H9 (cell line): ENCODE results near the gene EFHD2. TPM values are rescaled to one million over a fixed set of nuclear protein-coding genes. Genes with fewer than 3 reads are reported as not detected.

Experiments
- DNase-seq: peaks from one replicate; pipeline ENCODE4 v3.0.0-alpha.2; 2017
- H2AFZ ChIP-seq: one replicate; pipeline ENCODE4 v1.6.1; 2013; ENCODE audit warnings: mild to moderate bottlenecking, low read length, control low read depth, moderate library complexity
- H2AK5ac ChIP-seq: 2 replicates; pipeline ENCODE4 v1.6.1; 2013; ENCODE audit warnings: low read length, control low read depth, mixed read lengths; ENCODE audit not compliant: insufficient read length
- H2BK120ac ChIP-seq: one replicate; pipeline ENCODE4 v1.6.1; 2013; ENCODE audit warnings: low read depth, mild to moderate bottlenecking, low read length, control low read depth, inconsistent platforms; ENCODE audit not compliant: poor library complexity, severe bottlenecking
- H2BK12ac ChIP-seq: 2 replicates; pipeline ENCODE4 v1.6.1; 2013; ENCODE audit warnings: low read length, control low read depth, mixed read lengths, low read depth; ENCODE audit not compliant: insufficient read length
- H2BK15ac ChIP-seq: 2 replicates; pipeline ENCODE4 v1.6.1; 2013; ENCODE audit warnings: low read depth, low read length, control low read depth
- H2BK20ac ChIP-seq: one replicate; pipeline ENCODE4 v1.6.1; 2013; ENCODE audit warnings: low read depth, mild to moderate bottlenecking, low read length, control low read depth, inconsistent platforms; ENCODE audit not compliant: poor library complexity, severe bottlenecking
- H2BK5ac ChIP-seq: 2 replicates; pipeline ENCODE4 v1.6.1; 2013; ENCODE audit warnings: low read length, control low read depth, mixed read lengths; ENCODE audit not compliant: insufficient read length
- H3K14ac ChIP-seq: 2 replicates; pipeline ENCODE4 v1.6.1; 2013; ENCODE audit warnings: low read length, control low read depth; ENCODE audit not compliant: insufficient read depth
- H3K18ac ChIP-seq: 2 replicates; pipeline ENCODE4 v1.6.1; 2013; ENCODE audit warnings: low read depth, mild to moderate bottlenecking, mixed read lengths, low read length, control low read depth; ENCODE audit not compliant: insufficient read length
- H3K23ac ChIP-seq: 2 replicates; pipeline ENCODE4 v1.6.1; 2013; ENCODE audit warnings: low read length, control low read depth, mixed read lengths, low read depth; ENCODE audit not compliant: insufficient read length
- H3K23me2 ChIP-seq: 2 replicates; pipeline ENCODE4 v1.6.1; 2013; ENCODE audit warnings: low read depth, mild to moderate bottlenecking, mixed read lengths, low read length, control low read depth; ENCODE audit not compliant: insufficient read length, poor library complexity, severe bottlenecking
- H3K27ac ChIP-seq: 2 replicates; pipeline ENCODE4 v1.5.1; 2013; ENCODE audit warnings: low read length, control low read depth, mixed read lengths, low read depth; ENCODE audit not compliant: insufficient read length
- H3K27me3 ChIP-seq: 2 replicates; pipeline ENCODE4 v1.6.1; 2013; ENCODE audit warnings: low read length, control low read depth, inconsistent platforms; ENCODE audit not compliant: insufficient read depth
- H3K4ac ChIP-seq: 2 replicates; pipeline ENCODE4 v1.6.1; 2013; ENCODE audit warnings: low read depth, mild to moderate bottlenecking, control low read depth, inconsistent platforms, low read length, moderate library complexity
- H3K4me1 ChIP-seq: 2 replicates; pipeline ENCODE4 v1.6.1; 2013; ENCODE audit warnings: low read length, control low read depth, inconsistent platforms; ENCODE audit not compliant: insufficient read depth
- H3K4me2 ChIP-seq: 2 replicates; pipeline ENCODE4 v1.6.1; 2013; ENCODE audit warnings: low read length, control low read depth, mixed read lengths; ENCODE audit not compliant: insufficient read length, insufficient read depth
- H3K56ac ChIP-seq: 2 replicates; pipeline ENCODE4 v1.6.1; 2013; ENCODE audit warnings: low read depth, mild to moderate bottlenecking, mixed read lengths, low read length, control low read depth; ENCODE audit not compliant: insufficient read length
- H3K79me1 ChIP-seq: 2 replicates; pipeline ENCODE4 v1.6.1; 2013; ENCODE audit warnings: low read depth, mild to moderate bottlenecking, moderate library complexity, low read length, control low read depth, inconsistent platforms; ENCODE audit not compliant: insufficient read depth, poor library complexity, severe bottlenecking
- H3K79me2 ChIP-seq: 2 replicates; pipeline ENCODE4 v1.6.1; 2013; ENCODE audit warnings: low read length, control low read depth, inconsistent platforms; ENCODE audit not compliant: insufficient read depth
- H3K9ac ChIP-seq: 2 replicates; pipeline ENCODE4 v1.6.1; 2013; ENCODE audit warnings: low read length, control low read depth, mixed read lengths; ENCODE audit not compliant: insufficient read length; ENCODE audit errors: extremely low read depth
- H3K9me3 ChIP-seq: one replicate; pipeline ENCODE4 v1.6.1; 2013; ENCODE audit warnings: low read depth, low read length, inconsistent platforms; ENCODE audit not compliant: control insufficient read depth
- H3T11ph ChIP-seq: one replicate; pipeline ENCODE4 v1.6.1; 2013; ENCODE audit warnings: mild to moderate bottlenecking, low read length, control low read depth, inconsistent platforms
- H4K20me1 ChIP-seq: one replicate; pipeline ENCODE4 v1.6.1; 2013; ENCODE audit not compliant: control insufficient read depth, insufficient read length, insufficient read depth
- H4K5ac ChIP-seq: 2 replicates; pipeline ENCODE4 v1.6.1; 2013; ENCODE audit warnings: low read depth, mild to moderate bottlenecking, mixed read lengths, low read length, control low read depth; ENCODE audit not compliant: insufficient read length
- H4K8ac ChIP-seq: replicated peaks from 2 replicates; pipeline ENCODE4 v1.6.1; 2013; ENCODE audit warnings: low read length, control low read depth, mixed read lengths, low read depth; ENCODE audit not compliant: insufficient read length
- H4K91ac ChIP-seq: 2 replicates; pipeline ENCODE4 v1.6.1; 2013; ENCODE audit warnings: low read depth, mild to moderate bottlenecking, moderate library complexity, mixed read lengths, low read length, control low read depth; ENCODE audit not compliant: insufficient read length
- H3K27ac Mint-ChIP-seq, 3 experiments: 2 replicates in 2 of 3; 3 replicates in 1 of 3; pipeline ENCODE4 v1.8.0; 2020 to 2021; ENCODE audit warnings: mixed read lengths in 3 of 3, mild to moderate bottlenecking in 1 of 3, moderate library complexity in 1 of 3
- H3K27me3 Mint-ChIP-seq: 2 replicates; pipeline ENCODE4 v1.8.0; 2021; ENCODE audit warnings: low read depth, mild to moderate bottlenecking, moderate library complexity, mixed read lengths
- H3K36me3 Mint-ChIP-seq, 3 experiments: 2 replicates in 2 of 3; 3 replicates in 1 of 3; pipeline ENCODE4 v1.8.0; 2020 to 2021; ENCODE audit warnings: low read depth in 3 of 3, mixed read lengths in 3 of 3; ENCODE audit not compliant: insufficient read depth in 1 of 3
- H3K4me1 Mint-ChIP-seq, 2 experiments: 2 replicates each; pipeline ENCODE4 v1.8.0; 2020; ENCODE audit warnings: mixed read lengths in 2 of 2
- H3K4me3 Mint-ChIP-seq, 2 experiments: 2 replicates in 1 of 2; 3 replicates in 1 of 2; pipeline ENCODE4 v1.8.0; 2020 to 2021; ENCODE audit warnings: mild to moderate bottlenecking in 2 of 2, mixed read lengths in 2 of 2, moderate library complexity in 1 of 2
- H3K9me3 Mint-ChIP-seq, 2 experiments: 2 replicates in 1 of 2; 3 replicates in 1 of 2; pipeline ENCODE4 v1.8.0; 2020; ENCODE audit warnings: mild to moderate bottlenecking in 2 of 2, mixed read lengths in 2 of 2, moderate library complexity in 1 of 2
- WGBS: extraction: QIAGEN DNeasy Blood & Tissue Kit; methylation state at CpG from one replicate; pipeline ENCODE4 v1.1.7; 2013; ENCODE audit warnings: missing lambda C conversion rate, low lambda C conversion rate, mixed read lengths; ENCODE audit not compliant: insufficient read length; ENCODE audit errors: extremely low coverage; 5-methylcytosine and 5-hydroxymethylcytosine counted together
- total RNA-seq: library from RNA; stranded (reverse); gene quantifications from 2 replicates; pipeline ENCODE4 v1.2.1, GENCODE V29; 2021
- TF ChIP-seq, protein P1 (sequence below): fragments of 200-600 bp; sonication (generic); conservative IDR thresholded peaks from 3 replicates; pipeline ENCODE4 v1.8.0; 2021; ENCODE audit warnings: antibody characterized with exemption, mild to moderate bottlenecking

EFHD2 gene
- total RNA-seq, 1 experiment from 2014 or later, result 16.5 TPM

DNA sequence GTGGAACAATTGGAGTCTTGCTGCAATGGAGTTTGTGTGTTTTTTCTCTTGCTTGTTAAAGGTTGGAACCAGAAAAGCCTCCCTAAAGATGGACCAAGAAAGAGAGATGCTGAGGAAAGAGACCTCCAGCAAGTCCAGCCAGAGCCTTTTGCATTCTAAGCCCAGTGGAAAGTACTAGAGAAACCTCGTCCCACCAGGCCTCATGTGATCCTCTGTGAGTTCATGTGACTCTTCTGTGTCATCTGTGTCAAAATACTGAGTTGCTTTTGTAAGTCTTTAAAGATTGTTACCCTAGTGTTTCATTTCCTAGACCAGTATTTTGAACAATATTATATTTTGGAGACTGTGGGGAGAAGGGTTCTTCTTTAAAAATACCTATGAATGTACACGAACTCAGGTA is 12.5 kb upstream of the EFHD2 start:
- Histone ChIP-seq H3K27me3 (no peaks in the 10 kb centered on the region; the same call in 1 of the 2 replicates), H2BK12ac (no peak overlapping the region), H3K14ac (no peak overlapping the region), H3K27ac (no peak overlapping the region), H3K79me2 (no peaks in the 10 kb centered on the region), H4K91ac (no peak overlapping the region), H3K9me3 (no peaks in the 10 kb centered on the region), H3K56ac (no peak overlapping the region), H2BK120ac (no peak overlapping the region), H3K4ac (no peak overlapping the region), H2BK5ac (no peak overlapping the region), H3K9ac (no peak overlapping the region), H2AFZ (no peak overlapping the region), H3K4me1 (no peaks in the 10 kb centered on the region), H3K4me2 (no peak overlapping the region), H4K20me1 (no peaks in the 10 kb centered on the region), H3T11ph (no peak overlapping the region), H3K18ac (no peak overlapping the region), H3K79me1 (no peaks in the 10 kb centered on the region), H4K5ac (no peak overlapping the region), H2BK15ac (no peak overlapping the region), H2BK20ac (no peak overlapping the region), H3K23me2 (no peaks in the 10 kb centered on the region), H2AK5ac (no peak overlapping the region), H3K23ac (no peak overlapping the region), H4K8ac (no peak overlapping the region)
- H3K27ac Mint-ChIP-seq, result no peak overlapping the region
- H3K4me1 Mint-ChIP-seq, result peaks cover 18 to 20% of the 10 kb centered on the region in 2 experiments
- TF ChIP-seq, protein P1, sequence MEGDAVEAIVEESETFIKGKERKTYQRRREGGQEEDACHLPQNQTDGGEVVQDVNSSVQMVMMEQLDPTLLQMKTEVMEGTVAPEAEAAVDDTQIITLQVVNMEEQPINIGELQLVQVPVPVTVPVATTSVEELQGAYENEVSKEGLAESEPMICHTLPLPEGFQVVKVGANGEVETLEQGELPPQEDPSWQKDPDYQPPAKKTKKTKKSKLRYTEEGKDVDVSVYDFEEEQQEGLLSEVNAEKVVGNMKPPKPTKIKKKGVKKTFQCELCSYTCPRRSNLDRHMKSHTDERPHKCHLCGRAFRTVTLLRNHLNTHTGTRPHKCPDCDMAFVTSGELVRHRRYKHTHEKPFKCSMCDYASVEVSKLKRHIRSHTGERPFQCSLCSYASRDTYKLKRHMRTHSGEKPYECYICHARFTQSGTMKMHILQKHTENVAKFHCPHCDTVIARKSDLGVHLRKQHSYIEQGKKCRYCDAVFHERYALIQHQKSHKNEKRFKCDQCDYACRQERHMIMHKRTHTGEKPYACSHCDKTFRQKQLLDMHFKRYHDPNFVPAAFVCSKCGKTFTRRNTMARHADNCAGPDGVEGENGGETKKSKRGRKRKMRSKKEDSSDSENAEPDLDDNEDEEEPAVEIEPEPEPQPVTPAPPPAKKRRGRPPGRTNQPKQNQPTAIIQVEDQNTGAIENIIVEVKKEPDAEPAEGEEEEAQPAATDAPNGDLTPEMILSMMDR, result no peak
- peaks cover 15 to 22% of the 10 kb centered on the region in 2 experiments for H3K9me3 Mint-ChIP-seq
- WGBS, result no CpG with 5 or more reads among the region's 2 CpGs
- no peak for DNase-seq
- H3K36me3 Mint-ChIP-seq, result peaks cover 11 to 18% (median 13%) of the 10 kb centered on the region in 3 experiments
- peaks cover 17% of the 10 kb centered on the region for H3K27me3 Mint-ChIP-seq
- no peak overlapping the region for H3K4me3 Mint-ChIP-seq
